Measurements from ENCODE around the gene DENND1A. TPM values are rescaled to one million over a fixed set of nuclear protein-coding genes. Genes with fewer than 3 reads are reported as not detected.

The DENND1A gene
- total RNA-seq, 1 donor from 2014 or later: 19.9 TPM

DNA sequence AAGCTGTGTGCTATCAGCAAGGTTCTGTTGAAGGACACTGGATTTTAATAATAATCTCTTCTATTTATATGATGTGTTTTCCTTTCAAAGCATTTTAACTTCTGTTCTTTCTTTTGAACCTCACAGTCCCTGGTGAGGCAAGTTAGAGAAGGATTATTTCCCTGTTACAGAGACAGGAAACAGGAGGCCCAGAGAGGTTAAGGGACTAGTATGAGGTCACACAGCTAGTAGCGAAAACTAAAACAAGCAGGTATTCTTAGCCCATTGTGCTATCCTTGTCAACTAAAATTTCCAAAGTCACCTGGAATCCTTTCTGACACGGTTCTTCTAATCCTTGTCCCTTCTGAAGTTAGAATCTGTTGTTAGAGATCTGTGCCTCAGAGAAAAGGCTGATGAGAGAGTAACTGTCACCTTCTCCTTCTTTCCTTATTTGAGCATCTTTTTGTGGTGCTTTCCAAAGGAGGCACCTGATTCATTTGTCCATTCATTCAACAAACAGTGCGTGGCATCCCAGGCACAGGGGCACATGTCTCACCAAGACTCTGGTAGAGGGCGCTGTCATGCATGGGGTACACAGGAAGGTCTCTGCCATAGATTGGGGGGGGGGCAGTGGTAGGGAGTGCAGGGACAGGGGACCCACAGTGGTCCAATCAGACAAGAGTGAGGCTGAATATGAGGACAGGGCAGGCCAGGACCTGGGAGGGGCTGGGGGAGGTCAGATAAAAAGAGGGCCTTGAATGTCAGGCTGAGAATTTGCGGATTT is 512.5 kb downstream of the DENND1A start:
- Mint-ChIP-seq H3K27ac (no peak overlapping the region), H3K9me3 (no peaks in the 10 kb centered on the region), H3K4me1 (ENCODE audit: unreplicated experiment) (peaks cover 21% of the 10 kb centered on the region), H3K27me3 (no peaks in the 10 kb centered on the region), H3K4me3 (no peak overlapping the region), H3K36me3 (no peaks in the 10 kb centered on the region)
- TF ChIP-seq CTCF (conservative IDR thresholded peaks at IDR 0.05): no peak
- DNase-seq (ENCODE audit: extremely low spot score, unreplicated experiment): no peak

- Mint-ChIP-seq H3K27me3 (no peaks in the 10 kb centered on the region), H3K27ac (no peak overlapping the region), H3K9me3 (no peaks in the 10 kb centered on the region), H3K4me1 (ENCODE audit: unreplicated experiment) (peaks cover 11% of the 10 kb centered on the region), H3K4me3 (no peak overlapping the region), H3K36me3 (no peaks in the 10 kb centered on the region)
- DNase-seq (ENCODE audit: extremely low spot score, unreplicated experiment): no peak
- TF ChIP-seq CTCF (conservative IDR thresholded peaks at IDR 0.05): no peak
Measured at GRCh38 chr9:123416176-123416575, 513.8 kb downstream of the DENND1A start.

DNA sequence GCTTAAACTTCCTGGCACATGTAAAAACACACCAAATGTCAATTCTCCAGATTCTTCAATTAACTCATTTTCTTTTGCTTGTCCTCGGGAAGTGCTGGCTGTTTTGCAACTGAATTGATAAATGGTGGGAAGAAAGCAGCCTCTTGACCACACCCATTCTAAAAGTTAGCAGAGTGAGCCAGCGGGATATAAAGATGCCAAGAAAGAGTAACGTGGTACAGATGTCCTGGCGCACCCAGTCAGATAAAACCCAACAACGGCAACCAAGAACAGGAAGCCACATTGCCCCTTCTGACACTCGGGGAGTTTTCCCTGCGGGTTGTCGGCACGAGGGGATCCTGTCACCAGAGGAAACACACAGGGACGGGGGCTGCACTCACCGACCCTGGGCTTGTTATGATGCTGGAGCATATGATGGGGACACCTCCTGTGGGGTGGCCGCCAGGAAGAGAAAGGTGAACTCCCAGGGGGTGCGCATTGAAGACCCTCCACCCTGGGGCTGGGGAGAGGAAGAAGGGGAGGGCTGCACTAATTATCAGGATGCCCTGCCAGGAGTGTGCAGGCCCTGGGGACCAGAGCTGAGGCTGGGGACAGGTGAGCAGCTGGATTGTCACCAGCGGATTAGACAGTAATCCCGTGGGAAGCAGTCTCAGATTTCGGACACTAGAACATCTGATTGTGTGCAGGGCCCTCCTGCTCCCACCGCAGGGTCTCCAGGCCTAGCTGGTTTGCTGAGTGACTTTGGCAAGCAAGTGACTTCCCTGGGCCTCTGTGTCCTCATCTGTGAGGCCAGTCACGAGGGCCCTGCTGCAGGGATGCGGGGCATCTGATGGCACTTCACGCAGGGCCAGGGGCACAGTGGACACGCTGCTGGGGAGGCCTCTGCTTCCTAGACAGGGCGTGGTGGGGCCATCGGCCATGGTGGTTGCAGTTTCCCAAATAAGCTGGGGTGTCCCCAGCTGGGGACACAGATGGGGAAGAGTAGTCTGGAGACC is 514.7 kb downstream of the DENND1A start:
- DNase-seq (ENCODE audit: extremely low spot score, unreplicated experiment): no peak
- TF ChIP-seq CTCF (conservative IDR thresholded peaks at IDR 0.05): no peak
- Mint-ChIP-seq H3K36me3 (no peaks in the 10 kb centered on the region), H3K27ac (no peak overlapping the region), H3K9me3 (no peaks in the 10 kb centered on the region), H3K4me1 (ENCODE audit: unreplicated experiment) (peaks cover 11% of the 10 kb centered on the region), H3K27me3 (no peaks in the 10 kb centered on the region), H3K4me3 (no peak overlapping the region)

GRCh38 chr9:123414204-123414603 is 515.7 kb downstream of the DENND1A start:
- H3K4me3 Mint-ChIP-seq: no peak overlapping the region
- no peaks in the 10 kb centered on the region for H3K9me3 Mint-ChIP-seq
- no peaks in the 10 kb centered on the region for H3K36me3 Mint-ChIP-seq
- DNase-seq (ENCODE audit: extremely low spot score, unreplicated experiment): no peak
- H3K27ac Mint-ChIP-seq: no peak overlapping the region
- peaks cover 5% of the 10 kb centered on the region for H3K4me1 Mint-ChIP-seq (ENCODE audit: unreplicated experiment)
- TF ChIP-seq CTCF (conservative IDR thresholded peaks at IDR 0.05): no peak
- H3K27me3 Mint-ChIP-seq: no peaks in the 10 kb centered on the region

GRCh38 chr9:123412171-123412820 is 517.6 kb downstream of the DENND1A start:
- TF ChIP-seq CTCF (conservative IDR thresholded peaks at IDR 0.05): no peak
- Mint-ChIP-seq H3K9me3 (no peaks in the 10 kb centered on the region), H3K27me3 (no peaks in the 10 kb centered on the region), H3K27ac (no peak overlapping the region), H3K4me1 (ENCODE audit: unreplicated experiment) (peaks cover 9% of the 10 kb centered on the region), H3K4me3 (no peak overlapping the region), H3K36me3 (no peaks in the 10 kb centered on the region)
- DNase-seq (ENCODE audit: extremely low spot score, unreplicated experiment): no peak
